Posterior vena cava (tissue), 2 donors: ENCODE data around the gene UBTD2. TPM values are rescaled to one million over a fixed set of nuclear protein-coding genes. Genes with fewer than 3 reads are reported as not detected.

Experiments
- DNase-seq: peaks from one replicate; pipeline ENCODE4 v3.0.0-alpha.2; 2020; ENCODE audit warnings: low spot score
- intact Hi-C, 2 donors: fragments of 100-400 bp; cut with DNase I; formaldehyde crosslinking; loops; one replicate each; pipeline versions ENCODE4 v1.14.1 to v1.14.2; 2022 to 2023
- total RNA-seq, 2 donors: library from RNA; stranded (reverse); fragmentation: NEBNext Ultra II Directional; extraction: Animal tissue kit (Norgen Biotek cat#: 25700); gene quantifications; one replicate each; pipeline ENCODE4 v1.2.1, GENCODE V29; 2021
- donor health status: DM: yes; HTN: yes; CAD: no.
- donor health status: DM: yes; HTN: yes; CAD: no.

Gene UBTD2
- total RNA-seq, 2 donors from 2014 or later = 18.7 to 24.0 TPM

DNA sequence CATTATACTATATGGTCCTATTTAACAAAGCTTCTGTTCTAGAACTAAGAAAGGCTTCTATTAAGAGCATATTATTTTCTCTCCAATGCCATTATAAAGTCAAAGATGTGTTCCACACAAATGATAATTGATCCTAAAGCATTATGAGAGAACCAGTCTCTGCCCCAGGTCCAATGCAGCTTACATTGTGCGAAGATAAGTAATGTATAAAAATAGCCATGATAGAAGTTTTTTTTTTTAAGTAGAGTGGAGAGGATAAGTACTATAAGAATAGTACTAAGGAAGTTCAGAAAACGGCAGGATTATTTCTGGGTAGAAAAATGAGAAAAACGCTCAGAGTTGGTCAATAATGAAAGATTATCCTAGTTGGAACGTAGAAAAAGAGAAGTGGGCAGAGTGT lies 15.6 kb downstream of the UBTD2 start:
- DNase-seq = no peak
- intact Hi-C loops = no loop called here

DNA sequence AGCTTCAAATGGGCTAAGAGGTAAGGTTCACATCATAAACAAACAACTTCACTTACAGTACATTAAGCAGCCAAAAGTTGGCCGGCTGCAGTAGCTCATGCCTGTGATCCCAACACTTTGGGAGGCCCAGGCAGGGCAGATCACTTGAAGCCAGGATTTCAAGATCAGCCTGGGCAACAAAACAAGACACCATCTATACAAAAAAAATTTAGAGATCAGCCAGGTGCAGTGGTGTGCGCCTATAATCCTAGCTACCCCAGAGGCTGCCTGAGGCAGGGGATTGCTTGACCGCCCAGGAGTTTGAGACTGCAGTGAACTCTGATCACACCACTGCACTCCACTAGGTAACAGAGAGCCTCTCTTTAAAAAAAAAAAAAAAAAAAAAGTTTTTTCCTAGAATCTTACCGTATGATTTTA lies 16.9 kb downstream of the UBTD2 start:
- intact Hi-C loops = no loop called here
- no peak for DNase-seq

DNA sequence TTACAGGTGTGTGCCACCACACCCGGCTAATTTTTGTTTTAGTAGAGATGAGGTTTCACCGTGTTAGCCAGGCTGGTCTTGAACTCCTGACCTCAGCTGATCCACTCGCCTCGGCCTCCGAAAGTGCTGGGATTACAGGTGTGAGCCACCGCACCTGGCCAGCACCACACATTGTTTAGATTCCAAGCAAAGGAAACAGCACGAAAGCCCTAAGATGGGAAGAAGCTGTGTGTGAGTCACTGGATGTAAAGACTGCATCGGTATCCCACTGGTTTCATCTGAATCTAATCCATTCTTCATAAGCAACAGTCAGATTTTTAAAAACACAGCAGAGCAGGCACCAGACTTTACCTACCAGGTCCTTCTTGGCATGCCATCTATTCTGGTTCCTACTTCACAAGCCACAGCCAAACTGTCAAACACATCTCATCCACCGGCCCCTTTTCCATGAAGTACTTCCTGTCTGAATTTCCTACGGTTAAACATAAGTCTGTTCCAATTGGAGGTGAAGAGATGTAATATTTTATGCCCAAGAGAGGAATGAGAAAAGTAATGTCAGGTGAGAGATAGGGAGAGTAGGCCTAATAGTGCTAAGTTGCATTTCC lies 17.4 kb downstream of the UBTD2 start:
- intact Hi-C loops = no loop called here
- no peak for DNase-seq

DNA sequence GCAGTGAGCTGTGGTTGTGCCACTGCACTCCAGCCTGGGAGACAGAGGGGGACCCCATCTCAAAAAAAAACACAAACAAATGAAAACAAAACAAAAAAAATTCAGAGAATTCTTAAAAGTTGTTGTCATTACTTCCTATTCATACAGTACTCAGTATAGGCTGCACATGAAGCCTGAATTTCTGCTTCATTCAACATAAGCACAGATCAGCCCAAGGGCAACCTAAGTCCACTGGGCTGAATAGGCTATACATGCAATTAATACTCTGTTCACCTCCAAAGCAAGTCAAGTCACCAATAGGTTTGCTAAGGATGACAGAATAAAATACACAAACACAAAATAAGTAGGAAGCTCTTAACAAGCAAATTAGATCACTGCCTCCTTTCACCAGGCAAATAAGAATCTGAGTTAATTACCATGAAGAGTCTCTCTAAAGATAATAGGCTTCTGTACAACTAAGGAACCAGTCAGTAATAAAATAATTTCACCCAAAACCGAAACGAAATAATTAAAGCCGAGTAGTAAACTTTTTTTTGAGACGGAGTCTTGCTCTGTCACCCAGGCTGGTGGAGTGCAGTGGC lies 18.7 kb downstream of the UBTD2 start:
- DNase-seq = no peak
- intact Hi-C loops = no loop called here

DNA sequence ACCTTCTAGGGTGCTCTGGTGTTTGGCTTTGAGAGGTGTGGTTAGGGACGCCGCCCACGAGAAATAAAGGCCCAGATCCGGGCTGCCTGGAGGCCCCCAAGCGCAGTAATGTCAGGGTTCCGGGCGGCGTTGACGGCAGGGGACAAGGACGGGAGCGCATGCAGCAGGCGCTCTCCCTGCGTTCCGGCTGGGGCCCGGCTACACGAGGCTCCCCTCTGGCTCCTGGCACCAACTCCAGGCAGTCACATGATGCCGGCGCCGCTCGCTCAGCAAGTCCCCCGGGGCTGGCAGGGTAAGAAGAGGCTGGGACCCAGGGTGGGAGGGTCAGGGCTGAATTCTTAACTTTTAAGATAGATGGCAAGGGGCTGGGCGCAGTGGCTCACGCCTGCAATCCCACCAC lies 28.1 kb downstream of the UBTD2 start:
- intact Hi-C loops = no loop called here
- DNase-seq = no peak

DNA sequence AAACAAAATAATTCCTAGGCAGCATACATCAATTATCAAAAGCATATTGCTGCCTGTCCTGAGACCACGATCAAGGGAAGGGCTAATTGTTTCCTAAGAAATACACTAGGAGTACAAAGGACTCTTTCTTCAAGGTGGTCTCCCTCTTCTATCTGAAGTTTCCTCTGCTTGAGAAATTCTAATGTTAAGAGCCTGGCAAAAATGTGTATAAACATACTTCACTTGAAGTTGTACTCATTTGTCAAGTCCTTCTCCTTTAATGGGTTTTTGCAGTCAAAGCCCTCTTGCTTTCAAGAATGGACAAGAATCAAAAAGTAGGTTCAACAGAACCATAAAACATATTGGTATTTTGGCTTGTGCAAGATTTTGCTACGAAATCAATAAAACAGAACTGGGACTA lies 31.1 kb downstream of the UBTD2 start:
- intact Hi-C loops = no loop called here
- no peak for DNase-seq

DNA sequence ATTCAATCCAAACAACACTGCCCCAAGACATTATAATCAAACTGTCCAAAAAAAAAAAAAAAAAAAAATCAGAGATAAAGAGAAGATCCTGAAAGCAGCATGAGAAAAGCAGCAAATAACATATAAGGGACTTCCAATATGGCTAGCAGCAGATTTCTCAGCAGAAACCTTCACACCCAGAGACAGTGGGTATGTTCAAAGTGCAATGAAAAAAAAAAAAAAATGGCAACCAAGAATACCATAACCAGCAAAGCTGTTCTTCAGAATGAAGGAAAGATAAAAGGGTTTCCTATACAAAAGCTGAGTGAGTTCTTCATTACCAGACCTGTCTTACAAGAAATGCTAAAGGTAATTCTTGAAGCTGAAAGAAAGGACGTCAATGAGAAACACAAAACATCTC lies 32.1 kb downstream of the UBTD2 start:
- DNase-seq = no peak
- intact Hi-C loops = no loop called here

DNA sequence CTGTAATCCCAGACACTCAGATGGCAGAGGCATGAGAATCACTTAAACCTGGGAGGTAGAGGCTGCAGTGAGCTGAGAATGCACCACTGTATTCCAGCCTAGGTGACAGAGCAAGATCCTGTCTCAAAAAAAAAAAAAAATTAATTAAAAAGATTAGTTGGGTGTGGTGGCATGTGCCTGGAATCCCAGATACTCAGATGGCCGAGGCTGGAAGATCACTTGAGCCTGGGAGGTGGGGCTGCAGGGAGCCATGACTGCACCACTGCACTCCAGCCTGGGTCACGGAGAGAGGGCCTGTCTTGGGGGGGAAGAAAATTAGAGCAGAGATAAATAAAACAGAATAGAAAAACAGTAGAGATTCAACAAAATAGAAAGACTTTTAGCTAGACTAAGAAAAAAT lies 34.9 kb downstream of the UBTD2 start:
- DNase-seq = no peak
- intact Hi-C loops = no loop called here

DNA sequence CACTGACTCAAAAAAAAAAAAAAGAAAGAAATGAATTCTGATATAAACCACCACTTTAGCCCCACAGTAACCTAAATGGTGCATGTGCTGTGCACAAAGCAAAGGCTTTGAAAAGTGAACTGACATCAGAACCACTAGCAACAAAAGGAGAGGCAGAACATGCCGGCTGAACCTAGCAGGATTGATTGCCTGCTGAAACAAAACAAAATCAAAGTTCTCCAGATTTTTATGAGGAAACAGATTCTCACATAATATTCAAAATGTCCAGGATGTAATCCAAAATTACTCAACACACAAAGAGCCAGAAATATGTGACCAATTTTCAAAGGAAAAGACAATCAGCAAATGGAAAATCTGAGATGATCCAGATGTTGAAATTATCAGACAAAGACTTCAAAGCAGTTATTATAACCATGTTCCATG lies 37.9 kb downstream of the UBTD2 start:
- intact Hi-C loops = no loop called here
- DNase-seq = no peak

DNA sequence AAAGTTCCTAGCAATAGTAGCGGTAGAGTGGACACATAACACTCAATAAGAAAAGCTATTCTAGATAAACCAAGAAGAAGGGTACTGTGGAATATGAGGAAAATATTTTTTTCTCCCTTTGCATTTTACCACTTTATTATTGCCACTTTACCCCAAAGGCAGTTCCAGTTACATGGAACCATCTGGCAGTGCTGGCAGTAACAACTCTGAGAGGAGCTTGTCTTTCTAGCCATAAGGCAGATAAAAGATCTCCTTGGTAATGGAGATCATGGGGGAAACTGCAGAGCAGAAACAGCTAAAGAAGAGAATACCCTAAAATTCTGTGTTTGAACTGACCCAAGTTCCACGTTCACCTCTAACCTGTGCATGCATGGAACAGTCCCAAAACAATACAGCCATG lies 38.5 kb downstream of the UBTD2 start:
- intact Hi-C loops = no loop called here

DNA sequence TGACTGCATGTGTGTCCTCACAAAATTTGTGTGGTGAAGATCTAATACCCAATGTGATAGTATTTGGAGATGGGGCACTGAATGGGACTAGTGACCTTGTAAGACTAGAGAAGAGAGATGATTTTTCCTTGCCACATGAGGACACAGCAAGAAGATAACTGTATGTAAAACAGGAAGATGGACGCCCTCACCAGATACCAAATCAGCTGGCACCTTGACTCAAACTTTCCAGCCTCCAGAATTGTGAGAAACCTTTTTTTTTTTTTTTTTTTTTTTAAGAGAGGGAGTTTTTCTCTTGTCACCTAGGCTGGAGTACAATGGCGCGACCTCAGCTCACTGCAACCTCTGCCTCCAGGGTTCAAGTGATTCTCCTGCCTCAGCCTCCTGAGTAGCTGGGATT lies 40.3 kb downstream of the UBTD2 start:
- intact Hi-C loops = no loop called here
- DNase-seq = no peak

More for the DNA sequence above, 38.5 kb downstream of the UBTD2 start:
- DNase-seq = no peak

DNA sequence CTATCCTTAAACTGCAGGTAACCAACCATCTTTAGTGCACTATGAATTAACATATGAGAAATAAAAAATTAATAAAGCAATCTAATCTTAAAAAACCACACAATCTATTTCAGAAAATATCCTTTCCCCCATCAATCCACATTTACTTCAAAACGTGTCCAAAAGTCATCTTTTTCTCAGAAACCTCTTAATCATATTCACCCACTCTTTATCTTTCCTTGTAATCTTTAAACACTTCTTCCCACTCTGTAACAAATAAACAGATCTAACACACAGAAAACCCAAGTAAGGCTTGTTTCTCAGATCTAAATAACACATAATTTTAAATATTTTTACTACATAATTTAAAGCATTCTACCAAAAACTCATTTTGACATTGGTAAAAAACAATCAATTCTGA lies 45.2 kb downstream of the UBTD2 start:
- no peak for DNase-seq
- intact Hi-C loops = no loop called here

DNA sequence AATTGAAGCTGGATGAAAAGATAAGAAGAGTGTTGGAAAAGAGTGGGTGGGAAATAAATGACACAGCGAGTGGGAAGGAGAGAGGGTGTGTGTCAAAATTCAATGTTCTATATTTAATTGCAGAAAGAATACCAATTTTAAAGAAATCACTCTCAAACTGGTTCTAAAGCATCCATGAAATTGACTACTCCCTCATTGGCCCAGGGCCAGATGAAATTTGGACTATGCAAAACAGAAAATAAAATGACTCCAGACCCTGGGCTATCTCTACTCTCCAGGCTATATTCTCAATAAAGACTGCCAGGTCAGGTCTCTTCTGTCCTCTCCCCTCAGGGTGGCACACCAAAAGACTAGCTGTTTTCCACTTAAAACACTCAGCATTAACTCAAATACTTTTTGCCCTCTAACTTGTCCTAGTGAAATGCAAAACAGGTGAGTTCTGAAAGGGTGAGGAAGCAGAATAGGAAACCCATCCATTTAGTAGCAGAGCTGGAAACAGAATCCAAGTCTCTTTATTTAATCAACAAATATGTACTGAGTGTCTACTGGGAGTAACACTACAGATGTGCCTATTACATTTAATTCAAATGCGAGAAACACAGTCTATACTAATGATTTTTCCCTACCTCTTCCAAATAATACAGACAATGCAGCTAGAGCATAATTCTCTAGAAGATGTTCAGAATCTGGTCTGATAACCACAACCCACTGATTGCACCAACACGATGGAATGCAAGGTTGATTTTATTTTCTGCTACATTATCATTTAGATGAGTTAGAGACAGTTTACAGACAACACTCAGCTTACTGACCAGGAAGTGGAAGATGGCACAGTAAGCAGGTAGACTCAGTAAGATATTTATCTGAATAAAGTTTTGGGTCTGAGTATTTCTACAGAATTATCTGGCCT lies 47.5 kb downstream of the UBTD2 start:
- intact Hi-C loops = no loop called here
- DNase-seq = no peak

DNA sequence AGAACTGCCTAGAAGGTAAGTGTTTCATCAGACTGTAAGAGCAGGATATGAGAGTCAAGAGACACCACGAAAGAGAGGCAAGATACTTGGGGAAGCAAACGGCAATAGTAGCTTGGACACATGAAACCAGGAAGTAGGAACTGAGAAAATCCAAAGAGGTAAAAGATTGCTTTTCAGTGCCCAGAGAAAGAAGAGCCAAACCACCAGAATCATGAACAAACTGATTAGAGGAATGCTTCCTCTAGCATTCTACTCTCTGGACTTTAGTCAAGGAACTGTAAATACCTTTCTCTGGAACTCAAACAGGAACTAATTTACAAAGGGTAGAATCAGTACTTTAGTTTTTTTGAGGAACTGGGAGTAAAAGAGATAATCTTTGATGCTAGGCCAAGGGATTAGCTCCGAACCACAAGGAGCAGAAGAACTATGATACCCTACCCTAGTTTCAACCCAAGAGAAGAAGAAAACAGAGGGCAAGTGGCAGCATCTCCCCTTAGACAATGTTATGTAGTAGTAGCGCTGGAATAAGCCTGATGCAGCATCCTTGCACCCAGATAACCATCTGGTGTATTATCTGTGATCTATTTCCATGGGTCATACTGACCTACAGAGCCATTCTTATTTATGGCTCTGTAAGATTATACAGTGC lies 48.3 kb downstream of the UBTD2 start:
- intact Hi-C loops = no loop called here

DNA sequence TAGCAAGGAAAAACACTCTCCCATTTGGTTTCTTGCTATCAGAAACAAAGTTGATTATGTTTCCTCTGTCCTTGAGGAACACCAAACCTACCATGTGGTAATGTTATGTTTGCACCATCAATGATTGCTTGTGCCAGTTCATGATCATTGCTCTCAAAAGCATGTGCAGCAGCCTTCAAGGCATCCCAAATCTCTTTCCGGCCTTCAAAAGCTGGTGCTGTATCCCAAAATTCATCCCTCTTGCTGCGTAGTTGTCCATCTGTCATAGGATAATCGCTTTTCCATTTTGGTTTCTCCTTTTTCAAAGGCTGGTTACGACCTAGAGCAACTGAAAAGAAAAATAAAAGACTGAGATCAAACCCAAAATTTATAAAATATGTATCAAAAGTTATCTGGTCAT lies 49.5 kb downstream of the UBTD2 start:
- intact Hi-C loops = no loop called here
- no peak for DNase-seq

More for the DNA sequence above, 48.3 kb downstream of the UBTD2 start:
- no peak for DNase-seq

DNA sequence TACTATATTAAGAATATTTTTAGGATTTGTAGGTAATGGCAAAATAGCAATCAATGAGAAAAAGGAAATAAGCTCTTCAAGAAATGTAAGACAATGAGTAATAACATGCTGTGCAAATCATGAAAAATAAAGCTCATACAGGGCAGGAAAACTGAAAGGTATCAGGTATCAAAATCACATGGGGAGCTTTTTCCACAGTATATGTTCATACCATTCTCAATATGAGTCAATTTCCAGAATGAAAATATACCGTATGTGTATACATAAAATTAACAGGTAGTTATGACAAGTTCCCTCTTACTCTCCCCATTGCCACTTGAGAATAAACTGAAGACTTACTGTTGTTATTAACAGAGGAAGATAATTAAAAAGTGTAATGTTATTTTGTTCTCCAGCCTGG lies 53.7 kb downstream of the UBTD2 start:
- intact Hi-C loops = no loop called here
- DNase-seq = no peak

DNA sequence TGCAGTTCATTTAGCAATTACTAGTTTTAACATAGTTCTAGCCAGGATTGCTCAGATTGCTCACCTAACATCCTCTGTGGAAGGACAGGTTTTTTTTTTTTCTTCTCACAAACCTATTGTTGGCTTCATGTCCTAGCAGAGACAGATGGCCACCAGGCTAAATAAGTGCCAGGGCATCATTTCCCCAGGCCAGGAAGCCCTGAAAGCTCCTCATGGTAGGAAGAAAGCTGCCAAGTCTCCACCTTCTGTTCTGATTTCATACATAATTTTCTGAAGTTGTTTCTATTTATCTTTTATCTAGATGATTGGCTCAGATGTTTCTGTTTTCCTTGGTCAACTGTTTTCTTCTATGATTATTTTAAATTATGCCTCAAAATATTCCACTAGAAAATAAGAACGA lies 58.6 kb downstream of the UBTD2 start:
- intact Hi-C loops = no loop called here
- DNase-seq = no peak

DNA sequence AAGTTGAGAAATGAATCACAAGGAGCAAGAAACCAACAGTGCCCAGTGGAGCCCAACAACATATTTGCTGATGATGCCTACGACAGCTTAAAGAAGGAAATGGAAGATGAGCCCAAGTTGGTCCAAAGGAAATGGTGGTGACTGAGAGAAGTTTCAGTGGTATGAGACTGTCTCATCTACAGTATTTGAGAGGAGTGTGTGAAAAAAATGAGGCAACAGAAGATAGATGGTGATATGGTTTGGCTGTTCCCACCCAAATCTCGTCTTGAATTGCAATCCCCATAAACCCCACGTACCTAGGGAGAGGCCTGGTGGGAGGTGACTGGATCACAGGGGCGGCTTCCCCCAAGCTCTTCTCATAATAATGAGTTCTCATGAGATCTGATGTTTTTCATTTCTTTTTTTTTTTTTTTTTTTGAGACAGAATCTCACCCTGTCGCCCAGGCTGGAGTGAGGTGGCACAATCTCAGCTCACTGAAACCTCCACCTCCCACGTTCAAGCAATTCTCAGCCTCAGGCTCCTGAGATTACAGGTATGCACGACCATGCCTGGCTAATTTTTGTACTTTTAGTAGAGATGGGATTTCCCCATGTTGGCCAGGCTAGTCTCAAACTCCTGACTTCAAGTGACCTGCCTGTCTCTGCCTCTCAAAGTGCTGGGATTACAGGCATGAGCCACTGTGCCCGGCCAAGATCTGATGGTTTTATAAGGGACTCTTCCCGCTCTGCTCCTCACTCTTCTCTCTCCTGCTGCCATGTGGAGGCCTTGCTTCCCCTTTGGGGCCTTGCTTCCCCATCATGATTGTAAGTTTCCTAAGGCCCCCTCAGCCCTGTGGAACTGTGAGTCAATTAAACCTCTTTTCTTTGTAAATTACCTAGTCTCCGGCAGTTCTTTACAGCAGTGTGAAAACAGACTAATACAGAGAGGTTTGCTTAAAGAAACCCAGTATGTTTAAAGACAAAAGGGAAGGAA lies 59.4 kb downstream of the UBTD2 start:
- intact Hi-C loops = no loop called here
- DNase-seq = no peak

DNA sequence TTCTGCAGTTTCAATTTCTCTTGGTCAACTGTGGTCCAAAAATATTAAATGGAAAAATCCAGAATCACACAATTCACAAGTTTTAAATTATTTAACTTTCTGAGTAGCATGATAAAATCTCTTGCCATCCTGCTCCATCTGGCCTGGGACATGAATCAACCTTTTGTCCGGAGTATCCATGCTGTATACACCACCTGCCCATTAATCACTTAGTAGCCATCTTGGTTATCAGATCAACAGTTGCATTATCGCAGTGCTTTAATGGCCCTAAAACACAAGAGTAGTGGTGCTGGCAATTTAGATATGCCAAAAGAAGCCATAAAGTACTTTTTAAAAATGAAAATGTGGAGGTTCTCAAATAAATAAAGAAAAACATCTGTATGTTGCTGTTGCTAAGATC lies 64.3 kb downstream of the UBTD2 start:
- intact Hi-C loops = no loop called here
- no peak for DNase-seq
